Fibroblast of villous mesenchyme (primary cell): Measurements from ENCODE around the gene ZNF491. TPM values are rescaled to one million over a fixed set of nuclear protein-coding genes. Genes with fewer than 3 reads are reported as not detected.
A peak's percentile ranks its signal among the peaks of the same experiment; 100 is the strongest.

ENCODE experiments used
- DNase-seq: peaks from one replicate; pipeline ENCODE4 v3.0.0-alpha.2; 2010; ENCODE audit warnings: low read depth
- H3K4me3 ChIP-seq: 2 replicates; pipeline ENCODE4 v1.5.1; 2011; ENCODE audit warnings: low read depth, mild to moderate bottlenecking, low read length
- CTCF ChIP-seq: IDR thresholded peaks from 2 replicates; pipeline ENCODE4 v1.5.1; 2012; ENCODE audit warnings: low read depth, mild to moderate bottlenecking, low read length; ENCODE audit not compliant: insufficient read depth
- total RNA-seq: library from RNA; depleted of rRNA; stranded (reverse); fragments of >200 nt; gene quantifications from 2 replicates; pipeline ENCODE4 v1.2.3, GENCODE V29; 2012

Gene ZNF491
- total RNA-seq, 1 donor = 2.2 TPM

DNA sequence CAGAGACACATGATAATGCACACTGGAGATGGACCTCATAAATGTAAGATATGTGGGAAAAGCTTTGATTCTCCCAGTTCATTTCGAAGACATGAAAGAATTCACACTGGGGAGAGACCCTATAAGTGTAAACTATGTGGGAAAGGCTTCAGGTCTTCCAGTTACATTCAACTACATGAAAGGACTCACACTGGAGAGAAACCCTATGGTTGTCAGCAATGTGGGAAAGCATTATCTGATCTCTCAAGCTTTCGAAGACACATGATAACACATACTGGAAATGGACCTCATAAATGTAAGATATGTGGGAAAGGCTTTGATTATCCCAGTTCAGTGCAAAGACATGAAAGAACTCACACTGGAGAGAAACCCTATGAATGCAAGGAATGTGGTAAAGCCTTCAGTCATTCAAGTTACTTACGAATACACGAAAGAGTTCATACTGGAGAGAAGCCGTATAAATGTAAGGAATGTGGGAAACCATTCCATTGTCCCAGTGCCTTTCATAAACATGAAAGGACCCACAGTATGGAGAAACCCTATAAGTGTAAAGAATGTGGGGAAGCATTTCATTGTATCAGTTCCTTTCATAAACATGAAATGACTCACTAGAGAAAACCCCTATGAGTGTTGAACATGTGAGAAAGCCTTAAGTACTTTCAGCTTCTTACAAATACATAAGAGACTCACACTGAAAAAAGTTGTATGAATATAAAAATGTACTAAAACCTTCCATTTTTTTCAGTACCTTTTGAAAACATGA, 16.8 kb upstream of the ZNF491 start:
- no peak overlapping the region for H3K4me3 ChIP-seq
- no peak for TF ChIP-seq CTCF
- peak; percentile 8 for DNase-seq

DNA sequence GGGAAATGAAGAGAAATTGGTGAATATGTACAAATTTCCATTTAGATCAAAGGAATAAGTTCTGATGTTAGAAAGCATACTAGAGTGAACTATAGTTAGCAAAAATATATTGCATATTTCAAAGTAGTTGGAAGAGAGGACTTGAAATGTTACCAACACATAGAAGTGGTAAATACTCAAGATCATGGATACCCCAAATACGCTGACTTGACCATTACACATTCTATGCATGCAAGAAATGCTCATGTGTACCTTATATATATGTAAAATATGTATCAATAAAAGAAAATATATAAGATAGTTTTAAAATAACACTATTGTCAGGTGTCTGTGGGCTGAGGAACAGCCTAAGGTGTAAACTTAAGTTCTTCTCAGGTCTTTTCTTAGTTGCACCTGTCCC, 14.6 kb upstream of the ZNF491 start:
- no peak for TF ChIP-seq CTCF
- DNase-seq = no peak
- no peak overlapping the region for H3K4me3 ChIP-seq

DNA sequence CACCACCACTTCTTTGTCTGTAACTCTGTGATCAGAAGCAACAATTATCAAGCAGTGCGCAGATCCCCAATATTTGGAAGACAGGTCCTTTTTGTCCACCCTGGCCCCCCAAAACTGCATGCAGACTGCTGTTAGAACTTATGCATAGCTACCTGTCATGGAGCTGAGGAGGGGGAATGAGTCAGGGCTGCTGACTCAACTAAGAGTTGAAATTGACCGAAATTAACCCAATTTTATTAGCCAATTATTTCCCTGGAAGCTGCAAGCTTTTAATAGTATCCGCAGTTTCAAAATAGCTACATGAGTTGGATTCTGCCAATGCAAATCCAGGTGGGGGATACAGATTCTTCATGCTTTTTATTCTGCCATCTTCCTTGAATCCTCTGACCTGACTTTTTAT, 14.0 kb upstream of the ZNF491 start:
- no peak overlapping the region for H3K4me3 ChIP-seq
- no peak for DNase-seq
- TF ChIP-seq CTCF = no peak

DNA sequence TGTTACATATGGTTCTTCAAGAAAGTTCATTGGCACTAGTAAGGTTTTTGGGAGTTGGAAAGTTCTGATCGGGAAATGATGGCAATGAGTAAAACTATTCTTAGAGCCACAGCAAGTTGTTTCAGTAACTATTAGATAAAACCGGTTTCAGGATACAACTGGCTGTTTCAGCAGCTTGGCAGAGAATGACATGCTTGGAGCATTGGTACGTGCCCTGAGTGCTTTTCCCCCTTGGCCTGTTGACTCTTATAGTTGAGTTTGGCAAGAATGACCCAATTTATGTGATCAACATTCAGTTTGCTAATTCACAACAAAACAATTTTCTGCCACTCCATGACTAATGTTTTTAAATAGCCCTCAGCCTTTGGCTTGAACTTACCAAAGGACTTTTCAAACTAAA, 10.8 kb upstream of the ZNF491 start:
- no peak for TF ChIP-seq CTCF
- DNase-seq = no peak

GRCh38 chr19:11792942-11793341, 5.4 kb upstream of the ZNF491 start:
- no peak for TF ChIP-seq CTCF
- no peak for DNase-seq
- no peak overlapping the region for H3K4me3 ChIP-seq

More for the DNA sequence above, 10.8 kb upstream of the ZNF491 start:
- no peak overlapping the region for H3K4me3 ChIP-seq

DNA sequence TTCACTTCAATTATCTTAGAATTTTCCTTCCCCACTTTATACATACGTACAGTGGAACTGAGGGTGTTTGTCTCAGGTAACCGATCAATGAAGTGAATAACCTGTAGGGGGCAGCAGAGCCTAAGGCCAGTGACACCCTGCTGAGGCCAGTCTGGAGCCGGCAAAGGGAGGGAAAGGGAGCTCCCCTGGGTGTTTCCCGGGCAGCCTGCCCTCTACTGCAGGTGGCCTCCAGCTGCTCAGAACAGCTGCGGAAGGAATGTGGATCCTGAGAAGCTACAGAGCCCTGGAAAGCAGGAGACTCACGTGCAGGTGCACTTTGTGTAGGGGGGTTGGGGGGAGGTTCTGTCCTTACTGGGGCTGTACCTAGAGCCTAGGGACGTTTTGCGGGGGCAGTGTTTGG, 832 bp upstream of the ZNF491 start:
- TF ChIP-seq CTCF = peak; percentile 87
- peak; percentile 89 for DNase-seq
- no peak overlapping the region for H3K4me3 ChIP-seq

GRCh38 chr19:11806354-11807098, 8.2 kb downstream of the ZNF491 start:
- H3K4me3 ChIP-seq = no peak overlapping the region
- TF ChIP-seq CTCF = no peak
- DNase-seq = peak; percentile 1
